ENCODE data around the gene FUT6.
"Not testable (repeated sequence)": the region's sequence is repeated elsewhere in the genome, so short reads cannot be mapped to it uniquely, and the experiment has no call there.

FUT6 gene

GRCh38 chr19:5784581-5785147, 54.8 kb downstream of the FUT6 start, which contains the start of gene PRR22:
Gene PRR22 (minus strand): TSS chr19:5784746. CDS start chr19:5784660, 86 bp downstream.
- no peak for DNase-seq

- DNase-seq = no peak
Observed at GRCh38 chr19:5782945-5783919, 56.3 kb downstream of the FUT6 start.

- DNase-seq = no peak
Observed at GRCh38 chr19:5782322-5782721, 57.2 kb downstream of the FUT6 start.

GRCh38 chr19:5780916-5781315, 58.6 kb downstream of the FUT6 start:
- not testable (repeated sequence) for DNase-seq
